Measurements from ENCODE around the gene MFNG.

The MFNG gene

DNA sequence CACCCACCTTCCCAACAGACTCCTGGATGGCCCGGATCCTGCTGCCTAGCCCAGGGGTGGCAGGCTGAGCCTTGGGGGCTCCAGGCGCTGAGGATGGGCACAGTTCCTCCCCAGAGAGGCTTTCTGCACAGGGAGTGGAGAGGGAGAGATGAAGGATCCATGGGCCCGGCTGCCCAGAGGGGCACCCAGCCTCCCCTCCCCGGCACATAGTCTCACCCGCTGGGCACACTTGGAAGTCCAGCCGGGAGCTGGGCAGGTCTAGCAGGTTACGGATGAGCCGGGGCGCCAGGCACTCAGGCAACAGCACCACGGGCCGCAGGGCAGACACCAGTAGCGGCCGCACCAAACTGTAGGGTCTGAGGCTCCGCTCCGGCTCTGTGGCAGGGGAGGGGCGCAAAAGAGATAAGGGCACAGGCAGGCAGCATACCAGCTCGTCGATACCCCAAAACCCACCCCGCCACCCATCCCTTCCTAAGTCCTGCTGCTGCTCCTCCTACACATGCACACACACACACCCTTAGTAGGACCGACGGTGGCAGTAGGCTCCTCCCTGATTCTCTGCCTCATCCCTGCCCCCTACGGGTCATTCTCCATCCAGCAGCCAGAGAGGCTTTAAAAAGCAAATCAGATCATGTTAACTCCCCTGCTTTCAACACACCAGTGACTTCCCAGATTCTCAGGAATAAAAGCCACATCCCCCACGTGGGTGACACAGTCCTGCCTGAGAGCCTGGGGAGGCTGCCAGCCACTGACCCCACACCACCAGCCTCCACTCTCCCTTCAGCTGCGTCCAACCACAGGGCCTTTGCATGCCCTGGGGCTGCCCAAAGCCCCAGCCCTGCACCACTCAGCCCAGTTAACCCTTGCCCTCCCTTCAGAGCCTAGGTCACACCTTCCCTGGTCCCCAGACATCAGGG lies 6.5 kb upstream of the MFNG start:
- peak; percentile 69 for DNase-seq

DNA sequence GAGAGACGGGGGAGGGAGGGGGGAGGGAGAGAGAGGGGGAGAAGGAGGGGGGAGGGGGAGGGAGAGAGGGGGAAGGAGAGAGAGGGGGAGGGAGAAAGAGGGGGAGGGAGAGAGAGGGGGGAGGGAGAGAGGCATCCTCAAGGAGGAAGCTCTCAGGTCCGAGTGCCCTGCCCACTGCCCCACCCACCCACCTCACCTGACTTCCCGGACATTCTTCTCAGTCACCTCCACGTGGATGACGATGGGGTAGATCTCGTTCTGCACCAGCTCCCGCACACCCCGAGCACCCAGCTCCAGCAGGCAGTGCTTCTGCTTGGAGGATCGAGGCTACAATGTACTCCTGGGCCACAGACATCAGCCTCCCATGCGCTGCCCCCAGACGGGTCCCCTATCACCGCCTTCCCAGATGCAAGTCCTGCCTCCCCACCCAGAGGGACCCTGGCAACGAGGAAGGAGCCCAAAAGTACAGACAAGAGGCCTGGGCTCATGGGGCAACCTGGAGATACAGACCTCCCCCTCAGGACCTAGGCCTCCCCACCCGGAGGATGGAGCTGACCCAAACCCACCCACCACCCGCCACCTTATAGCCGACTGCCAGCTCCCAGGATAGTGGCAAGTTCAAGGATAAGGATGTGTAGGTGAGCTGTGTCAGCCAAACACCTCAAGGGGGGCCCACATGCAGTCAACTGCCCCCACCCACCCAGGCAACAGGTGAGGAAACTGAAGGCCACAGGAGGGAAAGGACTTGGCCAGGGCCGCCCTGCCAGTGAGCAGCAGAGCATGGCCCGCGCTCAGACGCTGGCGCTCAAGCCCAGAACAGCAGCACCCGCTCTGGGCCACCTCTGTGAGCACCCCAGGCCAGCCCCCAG lies 5.6 kb upstream of the MFNG start:
- DNase-seq, result no peak

DNA sequence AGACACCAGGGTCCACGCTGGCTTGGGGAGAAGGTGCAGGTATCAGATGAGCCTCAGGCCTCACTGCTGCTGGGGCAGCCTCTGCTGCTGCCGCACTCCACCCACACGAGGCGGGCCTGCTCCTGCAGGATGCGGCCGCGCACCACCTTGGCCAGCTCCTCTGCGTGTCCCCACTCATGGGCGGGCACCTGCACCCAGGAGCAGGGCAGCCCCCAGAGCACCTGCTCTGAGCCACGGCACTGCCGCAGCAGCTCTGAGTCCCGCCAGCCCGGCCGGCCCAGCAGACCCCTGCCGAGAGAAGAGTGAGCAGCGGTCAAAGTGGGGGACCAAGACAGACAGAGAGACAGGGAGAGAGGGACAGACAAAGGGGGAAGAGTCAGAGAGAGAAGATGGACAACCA lies 4.9 kb upstream of the MFNG start:
- no peak for DNase-seq

DNA sequence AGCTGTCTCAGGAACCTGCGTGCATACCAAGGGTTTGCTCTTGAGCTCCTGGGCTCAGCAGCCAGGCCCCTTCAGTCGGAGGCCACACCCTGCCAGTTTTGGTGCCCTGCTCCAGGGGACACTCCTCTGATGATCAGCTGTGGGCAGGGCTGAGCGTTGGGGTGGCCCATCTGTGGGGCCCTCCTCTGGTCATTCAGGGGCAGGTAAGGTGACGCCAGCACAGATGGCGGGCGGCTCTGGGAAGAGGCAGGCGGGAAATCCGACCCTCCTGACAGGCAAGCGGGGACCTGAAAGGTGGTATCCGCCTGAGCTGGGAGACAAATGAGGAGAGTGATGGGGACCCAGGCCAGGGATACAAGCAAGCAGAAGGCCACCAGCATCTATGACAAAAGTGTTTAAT lies 3.8 kb upstream of the MFNG start:
- no peak for DNase-seq

DNA sequence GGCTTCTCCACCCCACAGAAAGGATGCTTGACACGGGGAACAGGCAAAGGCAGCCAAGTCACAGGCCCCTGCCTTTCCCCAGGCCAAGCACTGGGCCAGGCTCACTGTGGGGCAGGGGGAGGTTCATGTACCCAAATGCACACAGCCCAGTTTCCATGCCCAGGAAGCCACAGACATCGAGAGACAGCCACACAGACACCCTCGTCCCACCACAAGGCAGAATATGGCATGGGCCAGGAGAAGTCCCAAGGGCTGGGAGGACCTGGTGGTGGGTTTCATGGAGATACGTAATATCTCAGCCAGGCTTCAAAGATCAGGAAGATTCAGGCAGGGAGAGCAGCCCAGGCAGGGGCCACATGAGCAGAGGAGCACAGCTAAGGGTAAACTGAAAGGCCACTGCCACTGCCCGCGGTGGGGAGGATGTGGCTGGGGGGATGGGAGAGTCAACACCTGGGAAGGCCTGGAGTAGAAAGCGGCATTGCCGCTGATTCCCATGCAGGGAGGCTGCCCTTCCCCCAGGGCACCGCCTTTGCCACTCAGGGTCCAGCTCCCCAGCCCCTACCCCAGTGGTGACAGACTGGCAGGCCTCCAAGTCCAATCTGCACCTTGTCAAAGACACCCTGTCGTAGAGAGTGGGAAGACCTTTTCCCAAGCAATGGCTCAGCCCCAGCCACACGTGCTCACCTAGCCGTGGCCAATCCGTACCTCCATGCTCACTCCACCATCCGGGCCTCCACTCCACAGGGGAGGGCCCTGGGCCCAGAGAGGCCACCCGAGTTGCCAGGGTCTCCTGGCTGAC lies 2.4 kb upstream of the MFNG start:
- no peak for DNase-seq

DNA sequence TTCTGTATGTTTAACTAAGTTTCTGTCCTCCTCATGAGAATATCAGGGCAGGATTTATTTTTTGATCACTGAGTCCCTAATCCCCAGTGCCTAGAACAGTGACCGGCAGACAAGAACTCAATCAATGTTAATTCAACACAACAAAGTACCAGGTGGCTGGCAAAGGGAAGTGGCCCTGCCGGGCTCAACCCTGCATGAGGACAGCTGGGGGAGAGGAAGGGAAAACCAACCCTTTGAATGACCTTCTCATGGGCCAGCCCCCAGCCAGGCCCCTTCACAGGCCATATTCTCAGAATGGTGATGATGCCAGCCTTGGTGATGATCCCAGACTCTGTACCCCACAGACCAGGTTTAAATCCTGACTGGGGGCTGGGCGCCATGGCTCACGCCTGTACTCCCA lies 1.4 kb upstream of the MFNG start:
- DNase-seq, result no peak

DNA sequence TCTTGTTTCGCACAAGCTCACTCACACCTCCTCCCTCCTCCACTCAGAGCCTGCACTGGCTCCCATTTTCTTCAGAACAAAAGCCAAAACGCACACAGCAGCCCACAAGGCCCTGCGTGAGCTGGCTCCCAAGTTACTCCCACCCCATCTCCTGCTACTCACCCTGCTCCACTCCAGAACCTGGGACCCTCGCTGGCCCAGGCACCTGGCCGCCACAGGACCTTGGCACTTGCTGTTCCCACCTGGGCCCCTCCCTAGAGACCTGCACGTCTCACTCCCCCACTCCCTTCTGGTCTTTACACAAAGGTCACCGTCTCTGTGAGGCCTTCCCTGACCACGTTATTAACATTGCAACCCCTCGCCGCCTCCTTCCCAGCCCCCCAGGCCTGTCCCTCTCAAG lies 945 bp upstream of the MFNG start:
- DNase-seq, result no peak

DNA sequence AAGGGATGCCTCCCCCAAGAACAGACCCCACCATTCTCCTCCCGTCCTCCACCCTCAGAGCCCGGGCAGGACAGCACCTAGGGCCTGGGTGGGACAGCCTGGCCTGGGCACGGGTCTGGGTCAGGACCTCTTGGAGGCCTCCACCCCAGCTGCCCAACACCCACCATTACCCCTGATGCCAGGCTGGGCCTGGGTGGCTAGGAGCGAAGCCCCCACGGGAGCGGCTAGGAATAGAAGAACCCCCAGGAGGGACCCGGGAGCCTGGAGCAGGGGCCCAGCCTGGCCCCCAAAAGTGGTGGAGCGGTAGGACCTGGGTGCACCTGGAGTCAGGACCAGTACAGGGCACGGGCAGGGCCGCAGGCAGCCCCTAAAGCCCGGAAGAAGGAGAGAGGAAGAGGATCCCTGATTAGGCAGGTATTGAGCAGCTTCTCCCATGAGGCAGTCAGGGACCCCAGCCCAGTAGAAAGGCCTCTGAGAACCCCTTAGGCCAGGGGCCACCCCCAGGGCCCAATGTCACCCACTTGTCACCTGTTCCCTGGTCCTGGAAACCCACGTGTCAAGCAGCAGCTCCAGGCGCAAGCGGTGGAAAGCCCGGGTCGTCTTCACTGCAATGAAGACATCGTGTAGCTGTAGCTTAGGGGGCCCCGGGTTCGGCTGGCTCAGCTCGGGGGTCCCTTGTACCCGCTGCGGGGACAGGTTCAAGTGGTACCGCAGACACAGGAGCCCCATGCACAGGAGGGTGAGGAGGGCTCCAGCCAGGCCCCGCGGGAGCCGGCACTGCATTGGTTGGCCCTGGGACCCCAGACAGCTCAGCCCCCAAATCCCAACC lies 575 bp downstream of the MFNG start:
- DNase-seq, result peak; percentile 28

DNA sequence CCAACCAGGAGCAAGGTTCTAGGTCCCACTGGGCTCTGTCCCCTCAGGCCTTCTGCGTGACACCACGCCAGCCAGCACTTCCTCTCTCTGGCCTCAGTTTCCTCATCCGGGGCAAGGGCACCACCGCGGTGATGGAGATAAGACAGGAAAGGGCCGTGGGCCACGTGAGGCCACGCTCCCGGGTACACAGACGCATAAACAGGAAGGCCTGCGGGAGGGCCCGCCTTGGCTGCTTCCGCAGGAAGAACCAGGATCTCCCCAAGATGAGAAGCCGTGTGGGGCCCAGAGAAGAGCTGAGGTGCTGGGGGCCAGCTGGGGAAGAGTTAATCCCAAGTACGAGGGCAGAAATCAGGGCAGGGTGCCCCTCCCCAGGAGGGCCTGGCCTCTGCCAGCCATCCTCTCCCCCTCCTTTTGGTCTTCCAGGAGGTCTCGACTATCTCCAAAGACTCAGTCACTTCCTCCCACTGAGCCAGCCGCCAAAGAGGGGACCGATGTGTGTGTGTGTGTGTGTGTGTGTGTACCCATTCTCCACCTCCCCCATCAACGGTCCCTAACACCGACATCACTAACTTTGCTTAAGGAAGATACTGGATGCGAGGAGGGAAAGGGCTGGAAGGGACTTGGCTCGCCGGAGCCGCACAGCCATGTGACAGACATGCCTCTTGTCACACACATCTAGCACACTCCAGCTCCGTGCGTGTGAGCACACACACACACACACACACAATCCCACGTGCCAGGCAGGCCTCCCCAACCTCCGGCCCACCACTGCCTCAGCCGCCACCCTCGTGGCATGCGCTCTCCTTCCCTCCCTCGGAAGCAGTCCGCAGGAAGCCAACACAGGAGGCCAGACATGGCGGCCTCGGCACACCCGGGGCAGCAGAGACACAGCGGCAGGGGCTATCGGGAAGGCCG lies 1.4 kb downstream of the MFNG start:
- DNase-seq, result peak; percentile 96

DNA sequence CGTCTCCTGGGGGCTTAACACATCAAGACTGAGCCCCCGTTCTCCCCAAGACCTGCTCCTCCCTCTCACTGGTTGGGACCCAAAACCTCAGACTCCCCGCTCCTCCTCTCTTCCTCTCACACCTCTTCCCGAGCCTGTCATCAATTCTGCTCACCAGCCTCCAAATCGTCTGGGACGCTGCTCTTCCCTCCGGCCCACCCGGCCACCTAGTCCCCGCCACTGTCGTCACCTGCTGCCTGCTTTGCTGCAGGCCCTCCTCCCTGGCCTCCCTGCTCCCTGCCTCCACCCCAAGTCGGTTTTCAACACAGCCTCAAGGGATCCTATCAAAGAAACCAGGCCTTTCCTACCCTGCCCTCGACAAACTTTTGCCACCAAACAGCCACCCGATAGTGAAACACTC lies 3.1 kb downstream of the MFNG start:
- DNase-seq, result no peak

DNA sequence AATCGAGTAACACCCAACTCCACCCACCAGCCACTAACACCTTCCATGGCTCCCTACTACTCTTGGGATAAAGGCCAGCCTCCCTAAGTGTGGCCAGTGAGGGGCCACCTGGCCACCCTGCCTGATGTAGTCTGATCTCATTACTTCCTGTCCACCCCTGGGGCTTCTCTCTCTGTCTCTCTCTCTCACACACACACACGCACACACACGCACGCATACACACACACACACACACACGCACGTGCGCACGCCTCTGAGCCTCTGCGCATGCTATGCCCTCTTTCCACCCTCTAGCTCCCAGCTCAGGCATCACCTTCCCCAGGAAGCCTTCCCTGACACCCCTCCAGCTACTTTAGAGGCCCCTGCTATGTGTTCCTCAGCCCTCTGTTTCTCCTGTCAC lies 3.9 kb downstream of the MFNG start:
- DNase-seq, result no peak

DNA sequence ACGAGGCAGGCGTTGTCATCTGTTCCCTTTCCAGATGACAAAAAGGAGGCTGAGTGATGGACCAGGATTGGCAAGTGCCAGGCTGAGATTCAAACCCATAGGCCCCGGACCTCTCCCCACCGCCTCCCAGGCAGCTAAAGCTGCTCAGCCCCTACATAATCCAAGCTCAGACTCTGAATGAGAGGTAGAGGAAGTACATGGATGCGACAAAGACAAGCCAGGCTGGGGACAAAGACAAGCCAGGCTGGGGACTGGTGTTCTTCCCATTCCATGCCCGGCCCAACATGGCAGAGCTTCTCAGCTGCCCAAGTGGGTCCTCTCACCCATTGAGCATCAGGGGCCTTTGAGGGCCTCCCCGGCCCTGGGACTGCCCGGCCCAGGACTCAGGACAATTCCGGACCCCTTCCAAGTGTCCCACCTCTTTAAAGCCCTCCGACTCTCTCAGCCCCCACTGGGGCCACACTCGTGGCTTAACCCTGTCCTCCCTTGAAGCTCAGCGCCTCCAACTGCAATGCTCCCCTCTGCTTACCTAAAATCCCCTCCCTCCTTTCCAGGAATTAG lies 4.8 kb downstream of the MFNG start:
- no peak for DNase-seq

DNA sequence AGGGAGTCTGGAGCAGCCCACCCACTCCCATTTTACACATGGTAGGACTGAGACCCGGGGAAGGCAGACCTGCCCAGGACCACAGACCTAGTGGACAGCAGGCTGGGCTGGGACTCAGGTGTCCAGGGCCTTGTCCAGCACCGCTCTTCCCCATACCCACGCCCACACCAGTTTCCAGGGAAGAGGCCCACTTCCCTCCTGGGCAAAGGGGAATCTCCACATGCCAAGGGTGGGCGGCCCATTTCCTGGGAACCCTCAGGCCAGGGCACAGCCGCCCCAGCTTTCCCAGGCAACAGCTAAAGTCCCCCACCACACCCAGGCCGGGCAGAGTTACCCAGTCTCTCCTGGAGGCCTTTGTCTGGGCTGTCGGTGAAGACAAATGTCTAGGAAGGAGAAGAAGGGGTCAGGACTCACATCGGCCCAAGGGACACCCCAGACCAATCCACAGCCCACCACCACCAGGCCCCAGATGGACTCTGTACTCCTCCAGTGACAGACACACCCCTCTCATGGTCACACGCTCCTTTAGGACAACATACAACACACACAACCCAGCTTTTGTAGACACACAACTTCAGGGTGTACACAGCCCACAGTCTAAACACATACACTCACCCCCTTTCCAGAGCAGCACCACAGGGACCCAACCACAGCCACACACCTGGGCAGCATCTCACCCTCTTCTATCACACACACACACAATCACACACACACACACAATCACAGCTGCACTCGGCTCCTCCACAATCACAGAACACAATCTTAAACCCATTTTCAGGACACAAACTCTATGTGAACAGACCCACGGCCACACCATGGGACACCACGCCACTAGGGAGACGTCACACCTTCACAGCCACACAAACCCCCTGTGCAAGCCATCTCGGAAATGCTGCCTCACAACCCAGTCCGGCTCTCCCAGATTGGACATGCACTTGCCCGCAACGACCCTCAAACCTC lies 5.5 kb downstream of the MFNG start:
- no peak for DNase-seq

DNA sequence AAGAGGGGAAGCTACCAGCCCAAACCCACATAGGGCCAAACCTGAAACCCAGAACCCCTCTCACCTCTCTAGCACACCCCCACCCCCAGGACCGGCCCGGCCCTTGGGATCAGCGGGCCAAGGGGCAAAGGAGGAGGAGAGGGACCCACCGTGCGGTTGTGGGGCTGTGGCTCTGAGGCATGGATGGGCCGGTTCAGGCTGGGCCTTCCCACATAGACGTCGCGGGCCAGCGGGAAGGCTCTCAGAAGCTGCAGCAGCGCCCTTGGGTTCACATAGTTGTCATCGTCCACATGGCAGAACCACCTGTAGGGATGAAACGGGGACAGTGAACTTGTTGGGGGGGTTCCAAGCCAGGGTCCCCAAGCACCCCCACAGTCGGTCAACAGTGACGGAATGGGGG lies 7.0 kb downstream of the MFNG start:
- no peak for DNase-seq

DNA sequence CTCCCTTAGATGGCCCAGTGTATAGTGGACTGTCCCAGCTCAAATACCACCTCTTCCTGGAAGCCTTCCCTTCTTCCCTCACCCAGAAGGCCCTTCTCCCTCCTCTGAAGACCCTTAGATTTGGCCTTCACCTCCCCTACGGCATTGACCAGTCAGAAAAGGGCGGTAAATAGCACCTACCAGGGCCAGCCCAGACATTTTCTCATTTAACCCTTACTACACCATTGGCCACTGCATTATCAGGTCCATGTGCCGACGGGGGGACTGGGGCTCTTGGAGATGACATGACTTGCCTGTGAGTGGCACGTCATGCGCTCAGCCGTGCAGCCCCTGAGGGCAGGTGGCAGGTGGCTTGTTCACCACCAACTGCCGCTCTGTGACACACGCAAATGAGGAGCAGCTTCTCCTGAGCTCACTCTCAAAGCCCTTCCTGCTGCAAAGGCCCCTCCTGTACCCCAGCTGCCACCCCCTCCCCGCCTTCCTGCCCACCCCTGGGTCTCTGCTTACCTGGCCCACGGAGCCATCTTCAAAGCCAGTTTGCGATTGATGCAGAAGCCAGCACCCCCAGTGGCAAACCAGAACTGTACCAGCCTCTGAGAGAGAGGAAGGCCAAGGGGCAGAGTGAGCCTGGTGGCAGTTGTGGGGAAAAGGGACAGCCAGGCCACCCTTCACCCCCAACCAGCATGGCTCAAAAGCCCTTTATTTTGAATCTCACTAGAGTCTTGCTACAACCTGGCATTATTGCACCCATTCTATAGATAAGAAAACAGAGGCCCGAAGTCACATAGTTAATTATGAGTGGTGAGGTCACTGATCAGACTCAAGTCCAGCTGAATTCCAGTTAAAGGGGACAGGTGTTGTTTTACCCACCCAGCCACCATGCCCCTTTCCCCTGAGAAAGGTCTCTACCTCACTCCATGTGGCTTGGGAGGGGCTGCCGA lies 9.5 kb downstream of the MFNG start:
- no peak for DNase-seq

DNA sequence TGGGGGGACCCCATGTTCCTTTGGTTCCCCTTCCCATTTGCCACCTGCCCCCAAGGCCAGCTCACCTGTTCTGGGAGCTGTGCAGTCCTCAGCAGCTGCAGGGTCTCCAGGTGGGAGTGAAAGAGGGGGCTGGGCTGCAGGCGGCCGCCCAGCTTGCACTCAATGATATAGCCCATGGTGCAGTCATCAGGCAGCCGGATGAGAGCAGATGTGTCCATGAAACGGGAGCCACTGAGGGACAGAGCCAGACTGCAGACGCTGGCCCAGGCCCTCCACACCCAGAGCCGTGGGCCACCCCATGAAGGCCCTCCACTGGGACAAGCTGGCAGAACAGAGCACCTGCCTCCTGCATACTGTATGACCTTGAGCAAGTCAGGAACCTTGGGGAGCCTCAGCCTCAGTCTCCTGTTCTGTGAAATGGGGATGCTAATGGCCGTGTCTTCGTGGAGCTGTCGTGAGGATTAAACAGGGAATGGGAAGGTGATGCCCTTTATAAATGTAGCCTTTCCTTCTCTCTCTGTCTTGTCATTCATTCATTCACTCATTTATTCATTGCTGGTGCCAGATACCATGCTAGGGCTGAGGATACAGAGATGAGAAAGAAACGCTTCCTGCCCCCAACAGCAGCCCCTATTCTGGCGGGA lies 11.6 kb downstream of the MFNG start:
- DNase-seq, result no peak

DNA sequence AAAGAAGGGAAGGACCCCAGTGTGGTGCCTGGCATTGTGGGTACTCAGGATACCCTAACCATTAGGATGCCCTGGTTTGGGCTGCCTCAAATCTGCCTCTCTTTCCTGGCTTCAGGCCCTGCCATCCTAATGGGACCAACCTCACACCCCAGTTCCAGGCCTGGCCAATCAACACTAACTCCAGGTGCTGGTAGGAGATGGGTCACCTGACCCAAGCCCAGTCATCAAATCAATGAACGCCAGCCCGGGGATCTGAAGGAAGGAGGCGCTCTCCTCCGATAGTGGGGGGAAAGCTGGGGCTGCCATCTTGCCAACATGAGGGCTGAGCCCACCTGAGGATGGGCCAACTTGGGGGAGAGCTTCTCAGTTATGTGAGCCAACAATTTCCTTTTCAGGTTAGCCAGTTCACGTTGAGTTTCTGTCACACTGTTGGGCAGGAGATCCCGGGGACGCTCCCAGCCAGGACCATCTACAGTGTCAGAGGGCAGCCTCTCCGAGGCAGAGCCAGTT lies 12.7 kb downstream of the MFNG start:
- no peak for DNase-seq
